HG02759 (cell line): ENCODE results near the gene TSHZ1.
"Not testable (repeated sequence)": the region's sequence is repeated elsewhere in the genome, so short reads cannot be mapped to it uniquely, and the experiment has no call there.

ENCODE experiments used
- ATAC-seq: cut with Tn5 transposase; IDR thresholded peaks from one replicate; pipeline ENCODE4 v1.9.1; 2021; ENCODE audit warnings: mild to moderate bottlenecking, moderate library complexity; ENCODE audit not compliant: unreplicated experiment

Gene TSHZ1

GRCh38 chr18:75304678-75305557 is 94.3 kb downstream of the TSHZ1 start:
- ATAC-seq = no peak

DNA sequence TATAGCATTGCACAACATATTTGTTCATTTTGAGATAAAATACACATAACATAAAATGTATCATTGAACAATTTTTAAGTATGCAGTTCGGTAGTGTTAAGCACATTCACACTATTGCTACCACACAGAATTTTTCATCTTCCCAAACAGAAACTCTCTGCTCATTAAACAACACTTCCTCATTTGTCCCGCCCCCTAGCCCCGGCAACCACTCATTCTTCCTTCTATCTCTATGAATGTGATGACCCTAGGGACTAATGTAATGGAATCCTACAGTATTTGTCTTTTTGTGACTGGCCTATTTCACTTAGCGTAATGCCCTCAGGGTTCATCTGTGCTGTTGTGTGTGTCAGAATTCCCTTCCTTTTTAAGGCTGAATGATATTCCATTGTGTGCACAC is 95.4 kb downstream of the TSHZ1 start:
- no peak for ATAC-seq

- ATAC-seq = no peak
These were observed 96.9 kb downstream of the TSHZ1 start for GRCh38 chr18:75307530-75307929.

DNA sequence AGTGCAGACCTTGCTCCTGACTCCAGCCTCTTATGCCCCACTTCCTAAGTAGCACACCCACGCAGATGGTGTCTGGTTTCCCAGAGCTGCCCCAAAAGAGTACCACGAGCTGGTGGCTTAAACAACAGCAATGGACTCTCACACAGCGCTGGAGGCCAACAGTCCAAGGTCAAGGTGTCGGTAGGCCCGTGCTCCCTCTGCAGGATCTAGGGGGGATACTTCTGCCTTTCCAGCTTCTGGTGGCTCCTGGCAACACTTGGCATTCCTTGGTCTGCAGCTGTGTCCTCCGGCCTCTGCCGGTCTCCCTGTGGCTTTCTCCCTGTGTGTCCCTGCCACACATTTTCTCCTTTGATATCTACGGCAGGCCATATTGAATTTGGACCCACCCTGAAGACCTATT is 99.0 kb downstream of the TSHZ1 start:
- no peak for ATAC-seq

- no peak for ATAC-seq
These were observed 103.5 kb downstream of the TSHZ1 start for GRCh38 chr18:75314117-75314516.

DNA sequence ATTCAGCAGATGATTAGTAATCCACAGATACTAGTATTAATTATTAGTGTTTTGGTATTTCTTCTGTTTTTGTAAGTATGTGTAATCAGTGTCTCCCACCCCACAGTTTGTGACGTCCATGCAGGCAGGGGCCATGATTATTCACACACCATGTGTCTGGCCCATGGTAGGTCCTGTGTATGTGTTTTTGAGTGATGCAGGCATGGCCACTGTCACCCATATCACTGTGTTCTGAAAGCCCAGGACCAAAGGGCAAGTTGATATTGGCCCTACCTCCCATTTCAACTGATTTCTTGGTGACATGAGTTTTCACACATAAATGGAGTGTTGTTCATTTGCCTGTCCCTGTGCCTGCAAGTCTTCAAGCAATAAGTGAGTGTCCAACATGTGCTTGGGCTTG is 104.0 kb downstream of the TSHZ1 start:
- no peak for ATAC-seq

DNA sequence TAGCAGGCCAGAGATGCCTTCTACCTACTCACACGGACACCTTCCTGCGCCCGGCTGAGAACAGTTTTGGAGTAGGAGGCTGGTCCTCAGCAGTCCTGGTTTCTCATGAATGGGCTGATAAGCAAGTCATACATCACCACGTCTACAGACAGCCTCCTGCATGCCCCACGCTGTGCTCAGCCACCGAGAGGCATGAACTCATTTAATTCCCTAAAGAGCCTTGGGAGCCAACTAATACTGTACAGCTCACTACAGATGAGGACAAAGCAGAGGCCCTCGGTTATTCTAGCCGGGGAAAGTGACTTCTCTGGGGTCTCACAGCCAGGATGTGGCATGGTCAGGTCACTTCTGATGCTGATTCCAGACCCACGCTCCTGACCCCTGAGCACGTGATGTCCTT is 105.6 kb downstream of the TSHZ1 start:
- no peak for ATAC-seq

GRCh38 chr18:75316826-75317225 is 106.2 kb downstream of the TSHZ1 start:
- no peak for ATAC-seq

DNA sequence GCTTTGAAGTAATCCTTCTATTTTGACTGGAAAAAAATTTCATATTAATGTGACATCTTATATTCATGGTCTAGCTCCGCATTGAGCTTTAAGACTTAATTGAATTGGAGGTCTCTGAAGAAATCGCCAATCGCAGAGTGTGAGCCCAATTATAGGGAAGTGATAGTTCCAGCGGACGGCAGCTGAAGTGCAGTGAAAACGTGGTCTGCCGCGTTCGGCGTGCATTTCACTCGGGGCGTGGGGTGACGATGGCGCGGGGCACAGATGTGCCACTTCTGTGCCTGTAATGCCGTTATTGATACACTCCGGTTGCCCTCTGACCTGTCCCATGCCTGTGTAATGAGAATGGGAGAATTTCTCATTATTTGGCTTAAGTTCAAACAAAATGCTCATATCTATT is 106.7 kb downstream of the TSHZ1 start:
- ATAC-seq = no peak

DNA sequence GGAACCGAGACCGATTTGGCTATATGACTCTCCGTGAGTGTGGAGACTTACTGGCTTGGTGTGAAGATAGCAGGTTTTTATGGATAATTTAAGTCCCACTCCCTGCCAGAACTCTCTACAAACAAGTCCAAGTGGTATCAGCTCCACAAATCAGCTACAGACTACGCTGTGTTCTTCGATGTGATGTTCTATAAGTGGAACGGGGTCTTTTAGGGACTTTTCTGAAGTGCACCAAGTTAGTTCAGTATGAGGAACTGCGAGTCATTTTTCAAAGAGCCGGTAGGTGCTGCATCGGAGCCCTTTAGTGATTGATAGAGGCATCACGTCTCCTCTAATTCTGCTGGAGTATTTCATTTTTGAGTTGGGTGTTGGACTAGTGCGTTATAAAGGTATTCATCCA is 107.1 kb downstream of the TSHZ1 start:
- no peak for ATAC-seq

DNA sequence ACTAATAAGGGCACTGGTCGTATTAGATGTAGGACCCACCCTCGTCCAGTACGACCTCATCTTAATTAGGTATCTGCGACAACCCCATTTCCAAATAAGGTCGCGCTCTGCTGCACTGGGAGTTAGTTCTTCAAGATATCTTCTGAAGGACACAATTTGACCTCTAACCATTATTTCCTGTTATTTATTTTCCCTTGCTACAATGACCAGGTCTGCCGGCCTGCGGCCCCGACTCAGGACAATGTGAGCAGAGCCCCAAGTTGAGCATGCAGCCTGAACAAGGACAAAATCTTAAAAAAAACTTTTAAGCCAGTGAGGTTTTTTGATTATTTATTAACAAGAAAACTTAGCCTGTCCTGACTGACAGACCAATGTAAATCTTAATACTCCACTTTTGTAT is 109.3 kb downstream of the TSHZ1 start:
- ATAC-seq = no peak

DNA sequence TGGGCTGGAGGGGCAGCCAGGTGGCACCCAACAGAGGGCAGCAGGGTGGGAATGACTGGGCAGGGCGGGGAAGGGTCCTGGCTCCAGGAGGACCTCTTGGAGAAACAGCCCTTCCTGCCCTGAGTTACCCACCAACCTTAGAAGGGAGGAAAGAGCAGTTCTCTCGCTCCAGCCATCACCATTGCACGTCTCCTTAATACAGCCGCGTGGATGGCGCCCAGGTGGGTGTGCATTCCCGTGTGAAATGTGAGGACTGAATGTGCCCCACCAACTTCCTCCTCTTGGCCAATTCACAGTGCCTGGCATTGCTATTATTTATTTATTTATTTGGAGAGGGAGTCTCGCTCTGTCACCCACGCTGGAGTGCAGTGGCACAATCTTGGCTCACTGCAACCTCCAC is 109.9 kb downstream of the TSHZ1 start:
- ATAC-seq = no peak

GRCh38 chr18:75321431-75321830 is 110.8 kb downstream of the TSHZ1 start:
- ATAC-seq = no peak

- ATAC-seq = no peak
These were observed 111.6 kb downstream of the TSHZ1 start for GRCh38 chr18:75322206-75322605.

DNA sequence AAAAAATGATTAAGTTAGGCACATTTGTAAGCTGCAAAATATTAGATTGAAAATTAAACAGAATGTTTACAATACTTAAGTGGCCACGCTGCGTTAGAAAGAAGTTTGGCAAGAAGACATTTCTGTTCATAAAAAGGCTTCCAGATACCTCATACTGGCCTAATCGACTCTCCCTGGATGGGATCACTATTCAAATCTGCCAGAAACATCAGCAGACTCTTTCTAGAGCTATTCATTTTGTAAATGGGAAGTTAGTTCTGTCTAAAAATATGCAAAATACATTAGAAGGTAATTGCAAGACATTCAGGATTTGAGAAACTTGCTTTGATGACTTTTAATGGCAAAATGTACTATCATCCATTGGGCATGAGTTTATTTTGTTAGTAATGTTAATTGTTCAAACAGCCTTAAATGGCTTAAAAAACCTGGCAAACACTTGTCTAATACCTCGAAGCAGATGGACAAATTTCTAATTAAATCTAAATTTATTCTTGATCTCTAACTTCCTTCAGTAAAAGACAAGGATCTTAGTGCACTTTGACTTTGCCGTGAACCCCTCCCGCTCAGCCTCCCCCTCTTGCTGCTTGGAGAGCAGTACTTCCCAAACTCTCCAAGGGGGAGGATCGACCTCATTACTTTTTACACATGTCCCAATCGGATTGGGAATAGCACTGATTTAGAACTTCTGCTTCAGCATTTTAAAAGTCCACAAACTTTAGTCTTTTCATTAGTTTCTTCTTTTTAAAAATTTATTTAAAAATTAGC is 113.4 kb downstream of the TSHZ1 start:
- no peak for ATAC-seq

DNA sequence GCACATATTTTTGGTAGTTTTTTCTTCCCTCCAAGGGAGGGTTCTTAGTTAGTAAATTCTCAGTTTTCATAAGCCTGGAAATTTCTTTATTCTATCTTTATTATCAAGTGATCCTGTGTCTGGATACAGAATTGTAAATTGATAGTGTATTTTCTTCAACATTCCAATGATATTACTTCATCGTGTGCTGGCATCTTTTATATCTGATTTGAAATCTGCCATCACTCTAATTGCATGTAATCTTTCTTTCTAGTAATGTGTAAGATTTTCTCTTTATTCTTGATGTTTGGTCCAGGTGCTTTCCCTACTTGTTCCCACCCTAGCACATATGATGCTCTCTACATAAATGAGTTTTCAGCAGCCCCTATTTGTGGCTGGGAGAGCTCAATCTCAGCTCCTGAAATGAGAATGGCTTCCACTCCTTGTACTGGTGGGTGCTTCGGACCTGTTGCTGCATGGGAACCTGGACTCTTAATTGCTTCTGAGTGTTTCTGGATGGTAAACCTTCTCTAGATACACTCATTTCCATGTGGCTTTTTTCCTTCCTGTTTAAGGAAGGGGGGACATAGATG is 114.2 kb downstream of the TSHZ1 start:
- no peak for ATAC-seq

DNA sequence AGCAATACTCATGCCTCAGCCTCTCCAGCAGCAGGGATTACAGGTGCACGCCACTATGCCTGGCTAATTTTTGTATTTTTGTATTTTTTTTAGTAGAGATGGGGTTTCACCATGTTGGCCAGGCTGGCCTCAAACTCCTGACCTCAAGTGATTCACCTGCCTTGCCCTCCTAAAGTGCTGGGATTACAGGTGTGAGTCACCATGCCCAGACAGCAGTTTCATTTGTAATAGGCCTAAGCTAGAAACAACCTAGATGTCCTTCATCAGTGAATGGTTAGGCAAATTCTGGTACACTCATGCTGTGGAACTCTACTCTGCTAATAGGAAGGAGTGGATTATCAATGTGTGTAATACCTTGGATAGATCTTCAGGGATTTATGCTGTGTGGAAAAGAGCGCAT is 119.2 kb downstream of the TSHZ1 start:
- not testable (repeated sequence) for ATAC-seq

DNA sequence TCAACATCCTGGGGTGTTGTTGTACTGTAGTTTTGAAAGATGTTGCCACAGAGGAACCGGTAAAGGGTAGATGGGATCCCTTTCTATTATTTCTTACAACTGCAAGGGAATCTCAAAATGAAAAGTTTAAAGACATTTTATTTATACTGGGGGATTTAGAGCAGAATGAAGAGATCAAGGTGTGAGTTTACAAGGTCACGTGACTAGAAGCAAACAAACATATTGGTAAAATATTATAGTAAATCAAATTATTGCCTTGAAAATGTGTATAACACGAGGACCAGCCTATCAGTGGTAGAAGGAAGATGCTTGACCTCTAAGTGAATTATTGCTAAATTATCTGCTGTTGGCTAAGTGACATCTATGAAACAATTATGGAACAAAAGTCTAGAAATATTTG is 119.7 kb downstream of the TSHZ1 start:
- no peak for ATAC-seq

GRCh38 chr18:75334869-75335268 is 124.3 kb downstream of the TSHZ1 start:
- no peak for ATAC-seq

- no peak for ATAC-seq
These were observed 124.9 kb downstream of the TSHZ1 start for GRCh38 chr18:75335511-75335910.

- no peak for ATAC-seq
These were observed 126.2 kb downstream of the TSHZ1 start for GRCh38 chr18:75336767-75337166.

GRCh38 chr18:75337348-75337747 is 126.8 kb downstream of the TSHZ1 start:
- ATAC-seq = no peak
